HEK293 (cell line): ENCODE data around the gene BCDIN3D.

Experiments
- CTCF ChIA-PET: fragments of 350-600 bp; formaldehyde crosslinking; extraction: SDS; loops from one replicate; lab custom pipeline; 2021; ENCODE audit warnings: antibody characterized with exemption; lab: Yijun Ruan, JAX
- POLR2A ChIA-PET: fragments of 300-600 bp; formaldehyde crosslinking; extraction: SDS; loops from one replicate; lab custom pipeline; 2020; ENCODE audit warnings: antibody characterized with exemption, inconsistent platforms; lab: Yijun Ruan, JAX
- H3K27ac ChIP-seq: fragments of 200-500 bp; sonication (Bioruptor generic); 2 replicates; pipeline ENCODE4 v1.5.1; 2014; ENCODE audit warnings: low read depth, low read length, control low read depth, inconsistent platforms; ENCODE audit errors: extremely low read depth
- H3K36me3 ChIP-seq, 2 experiments: fragments of 200-500 bp in 1 of 2; sonication (Bioruptor generic) in 1 of 2; 1 replicate in 1 of 2; 2 replicates in 1 of 2; pipeline ENCODE4 v1.5.1; 2014 to 2017; ENCODE audit warnings: inconsistent platforms in 2 of 2, low read length in 2 of 2; ENCODE audit not compliant: control insufficient read depth in 2 of 2, insufficient read depth in 1 of 2
- H3K4me1 ChIP-seq: fragments of 200-500 bp; sonication (Bioruptor generic); 2 replicates; pipeline ENCODE4 v1.5.1; 2014; ENCODE audit warnings: mild to moderate bottlenecking, low read length, inconsistent platforms; ENCODE audit not compliant: control insufficient read depth, insufficient read depth
- H3K4me3 ChIP-seq: 2 replicates; pipeline ENCODE4 v1.5.1; 2011; ENCODE audit warnings: low read depth, mild to moderate bottlenecking, control low read depth, low read length, moderate library complexity
- H3K9me3 ChIP-seq: fragments of 200-500 bp; sonication (Bioruptor generic); 2 replicates; pipeline ENCODE4 v1.5.1; 2014; ENCODE audit warnings: low read depth, low read length, inconsistent platforms; ENCODE audit not compliant: control insufficient read depth, insufficient read depth
- BCL11B ChIP-seq: fragments of 450-650 bp; formaldehyde crosslinking; IDR thresholded peaks from 2 replicates; pipeline ENCODE4 v1.5.1; 2016; ENCODE audit warnings: low read depth, missing biosample characterization, missing genetic modification characterization
- KLF8 ChIP-seq: fragments of 450-650 bp; formaldehyde crosslinking; IDR thresholded peaks from 2 replicates; pipeline ENCODE4 v1.5.1; 2016; ENCODE audit warnings: missing biosample characterization, missing genetic modification characterization
- RBAK ChIP-seq: fragments of 450-650 bp; formaldehyde crosslinking; IDR thresholded peaks from 2 replicates; pipeline ENCODE4 v1.5.1; 2016; ENCODE audit warnings: missing biosample characterization, missing genetic modification characterization
- ZBTB1 ChIP-seq: fragments of 450-650 bp; formaldehyde crosslinking; IDR thresholded peaks from 2 replicates; pipeline ENCODE4 v1.5.1; 2016; ENCODE audit warnings: missing biosample characterization, missing genetic modification characterization
- ZFP3 ChIP-seq: fragments of 450-650 bp; formaldehyde crosslinking; IDR thresholded peaks from 2 replicates; pipeline ENCODE4 v1.5.1; 2016; ENCODE audit warnings: low read depth, missing biosample characterization, missing genetic modification characterization
- ZNF155 ChIP-seq: fragments of 450-650 bp; formaldehyde crosslinking; IDR thresholded peaks from 2 replicates; pipeline ENCODE4 v1.5.1; 2016; ENCODE audit warnings: missing biosample characterization, missing genetic modification characterization
- ZNF248 ChIP-seq: fragments of 450-650 bp; formaldehyde crosslinking; IDR thresholded peaks from 2 replicates; pipeline ENCODE4 v1.5.1; 2017; ENCODE audit warnings: missing biosample characterization, missing genetic modification characterization
- ZNF341 ChIP-seq: fragments of 450-650 bp; formaldehyde crosslinking; IDR thresholded peaks from 2 replicates; pipeline ENCODE4; 2016; ENCODE audit warnings: low read depth, missing biosample characterization, missing genetic modification characterization
- ZNF350 ChIP-seq: fragments of 450-650 bp; formaldehyde crosslinking; IDR thresholded peaks from 2 replicates; pipeline ENCODE4 v1.5.0; 2017; ENCODE audit warnings: missing biosample characterization, mild to moderate bottlenecking, missing genetic modification characterization
- ZNF37A ChIP-seq: fragments of 450-650 bp; IDR thresholded peaks from 2 replicates; pipeline ENCODE4 v1.5.1; 2018; ENCODE audit warnings: missing biosample characterization, missing genetic modification characterization
- ZNF48 ChIP-seq: fragments of 450-650 bp; formaldehyde crosslinking; IDR thresholded peaks from 2 replicates; pipeline ENCODE4 v1.5.1; 2016; ENCODE audit warnings: missing biosample characterization, missing genetic modification characterization
- ZNF529 ChIP-seq: fragments of 450-650 bp; formaldehyde crosslinking; IDR thresholded peaks from 2 replicates; pipeline ENCODE4 v1.5.1; 2017; ENCODE audit warnings: missing genetic modification characterization, missing biosample characterization; ENCODE audit not compliant: insufficient replicate concordance
- ZNF548 ChIP-seq: fragments of 450-650 bp; formaldehyde crosslinking; IDR thresholded peaks from 2 replicates; pipeline ENCODE4 v1.5.1; 2016; ENCODE audit warnings: missing biosample characterization, missing genetic modification characterization
- ZNF626 ChIP-seq: fragments of 450-650 bp; sonication (Bioruptor Pico); formaldehyde crosslinking; IDR thresholded peaks from 2 replicates; pipeline ENCODE4 v1.5.1; 2018; ENCODE audit warnings: missing biosample characterization, missing genetic modification characterization, inconsistent platforms
- ZNF76 ChIP-seq: fragments of 450-650 bp; formaldehyde crosslinking; IDR thresholded peaks from 2 replicates; pipeline ENCODE4; 2016; ENCODE audit warnings: low read depth, missing biosample characterization, missing genetic modification characterization, borderline replicate concordance
- TF ChIP-seq, protein P1 (sequence below): fragments of 450-650 bp; formaldehyde crosslinking; conservative IDR thresholded peaks from 2 replicates; pipeline ENCODE4 v1.5.1; 2016; ENCODE audit warnings: low read depth, missing biosample characterization, missing genetic modification characterization
- TF ChIP-seq, protein P2 (sequence below): fragments of 450-650 bp; formaldehyde crosslinking; IDR thresholded peaks from 2 replicates; pipeline ENCODE4 v1.5.1; 2016; ENCODE audit warnings: missing biosample characterization, missing genetic modification characterization, low read depth
- TF ChIP-seq, protein P3 (sequence below): fragments of 450-650 bp; formaldehyde crosslinking; IDR thresholded peaks from 2 replicates; pipeline ENCODE4 v1.5.1; 2017; ENCODE audit warnings: missing biosample characterization, mild to moderate bottlenecking, missing genetic modification characterization, moderate library complexity
- TF ChIP-seq, protein P4 (sequence below): fragments of 450-650 bp; formaldehyde crosslinking; IDR thresholded peaks from 2 replicates; pipeline ENCODE4 v1.5.1; 2016; ENCODE audit warnings: missing biosample characterization, missing genetic modification characterization
- TF ChIP-seq, protein P5 (sequence below): fragments of 450-650 bp; formaldehyde crosslinking; IDR thresholded peaks from 2 replicates; pipeline ENCODE4 v1.5.1; 2016; ENCODE audit warnings: missing biosample characterization, missing genetic modification characterization

The BCDIN3D gene

DNA sequence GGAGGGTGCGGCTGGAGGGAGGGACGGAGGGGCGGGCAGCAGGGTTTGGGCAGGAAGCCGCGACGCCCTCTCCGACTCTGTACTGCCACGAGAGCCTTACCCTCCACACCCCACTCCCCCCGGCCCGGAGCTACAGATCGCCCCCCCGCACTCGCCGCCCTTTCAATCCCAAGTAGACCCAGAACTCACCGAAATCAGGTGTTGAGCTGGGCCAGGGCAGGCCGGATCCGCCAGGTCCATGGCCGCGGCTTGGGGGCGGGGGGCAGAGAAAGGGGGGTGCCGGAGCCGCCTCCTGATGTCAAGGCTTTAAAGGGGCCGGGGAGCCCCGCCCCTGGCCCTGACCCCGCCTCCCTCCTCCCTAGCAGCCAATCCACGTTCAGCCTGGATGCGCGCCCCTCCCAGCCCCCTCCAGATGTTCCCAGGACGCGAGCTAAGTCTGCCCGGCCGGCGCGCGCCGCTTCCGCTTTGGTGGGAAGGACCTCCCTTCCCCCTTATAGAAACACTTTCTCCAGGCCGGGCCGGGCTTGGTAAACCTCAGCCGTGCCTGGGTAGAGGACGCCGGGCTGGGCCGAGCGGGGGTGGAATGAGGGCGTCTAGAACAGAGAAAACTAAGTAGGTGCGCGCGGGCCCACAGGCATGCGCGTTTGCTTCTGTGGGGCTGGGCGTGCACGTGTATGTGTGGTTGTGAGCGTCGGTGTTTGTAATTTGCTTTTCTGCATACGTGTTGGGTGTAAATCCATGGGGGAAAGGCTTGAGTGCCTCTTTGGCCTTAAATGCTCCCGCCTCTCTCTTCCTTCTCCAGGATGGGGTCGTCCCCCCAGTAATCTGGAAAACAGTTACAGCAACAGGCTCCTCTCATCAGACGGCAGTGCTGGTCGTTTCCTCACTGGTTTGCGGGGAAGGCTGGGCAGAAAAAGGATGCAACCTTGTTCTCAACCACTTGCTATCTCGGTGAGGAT is 14.5 kb downstream of the BCDIN3D start, which contains the start of gene NCKAP5L (continued):
- TF ChIP-seq, protein P1, sequence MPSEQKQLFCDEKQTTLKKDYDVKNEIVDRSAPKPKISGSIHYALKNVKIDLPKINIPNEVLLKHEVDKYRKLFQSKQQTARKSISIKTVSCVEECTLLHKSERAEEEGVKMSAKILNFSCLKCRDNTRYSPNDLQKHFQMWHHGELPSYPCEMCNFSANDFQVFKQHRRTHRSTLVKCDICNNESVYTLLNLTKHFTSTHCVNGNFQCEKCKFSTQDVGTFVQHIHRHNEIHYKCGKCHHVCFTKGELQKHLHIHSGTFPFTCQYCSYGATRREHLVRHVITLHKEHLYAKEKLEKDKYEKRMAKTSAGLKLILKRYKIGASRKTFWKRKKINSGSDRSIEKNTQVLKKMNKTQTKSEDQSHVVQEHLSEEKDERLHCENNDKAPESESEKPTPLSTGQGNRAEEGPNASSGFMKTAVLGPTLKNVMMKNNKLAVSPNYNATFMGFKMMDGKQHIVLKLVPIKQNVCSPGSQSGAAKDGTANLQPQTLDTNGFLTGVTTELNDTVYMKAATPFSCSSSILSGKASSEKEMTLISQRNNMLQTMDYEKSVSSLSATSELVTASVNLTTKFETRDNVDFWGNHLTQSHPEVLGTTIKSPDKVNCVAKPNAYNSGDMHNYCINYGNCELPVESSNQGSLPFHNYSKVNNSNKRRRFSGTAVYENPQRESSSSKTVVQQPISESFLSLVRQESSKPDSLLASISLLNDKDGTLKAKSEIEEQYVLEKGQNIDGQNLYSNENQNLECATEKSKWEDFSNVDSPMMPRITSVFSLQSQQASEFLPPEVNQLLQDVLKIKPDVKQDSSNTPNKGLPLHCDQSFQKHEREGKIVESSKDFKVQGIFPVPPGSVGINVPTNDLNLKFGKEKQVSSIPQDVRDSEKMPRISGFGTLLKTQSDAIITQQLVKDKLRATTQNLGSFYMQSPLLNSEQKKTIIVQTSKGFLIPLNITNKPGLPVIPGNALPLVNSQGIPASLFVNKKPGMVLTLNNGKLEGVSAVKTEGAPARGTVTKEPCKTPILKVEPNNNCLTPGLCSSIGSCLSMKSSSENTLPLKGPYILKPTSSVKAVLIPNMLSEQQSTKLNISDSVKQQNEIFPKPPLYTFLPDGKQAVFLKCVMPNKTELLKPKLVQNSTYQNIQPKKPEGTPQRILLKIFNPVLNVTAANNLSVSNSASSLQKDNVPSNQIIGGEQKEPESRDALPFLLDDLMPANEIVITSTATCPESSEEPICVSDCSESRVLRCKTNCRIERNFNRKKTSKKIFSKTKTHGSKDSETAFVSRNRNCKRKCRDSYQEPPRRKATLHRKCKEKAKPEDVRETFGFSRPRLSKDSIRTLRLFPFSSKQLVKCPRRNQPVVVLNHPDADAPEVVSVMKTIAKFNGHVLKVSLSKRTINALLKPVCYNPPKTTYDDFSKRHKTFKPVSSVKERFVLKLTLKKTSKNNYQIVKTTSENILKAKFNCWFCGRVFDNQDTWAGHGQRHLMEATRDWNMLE (tag by site-specific recombination), result no peak

DNA sequence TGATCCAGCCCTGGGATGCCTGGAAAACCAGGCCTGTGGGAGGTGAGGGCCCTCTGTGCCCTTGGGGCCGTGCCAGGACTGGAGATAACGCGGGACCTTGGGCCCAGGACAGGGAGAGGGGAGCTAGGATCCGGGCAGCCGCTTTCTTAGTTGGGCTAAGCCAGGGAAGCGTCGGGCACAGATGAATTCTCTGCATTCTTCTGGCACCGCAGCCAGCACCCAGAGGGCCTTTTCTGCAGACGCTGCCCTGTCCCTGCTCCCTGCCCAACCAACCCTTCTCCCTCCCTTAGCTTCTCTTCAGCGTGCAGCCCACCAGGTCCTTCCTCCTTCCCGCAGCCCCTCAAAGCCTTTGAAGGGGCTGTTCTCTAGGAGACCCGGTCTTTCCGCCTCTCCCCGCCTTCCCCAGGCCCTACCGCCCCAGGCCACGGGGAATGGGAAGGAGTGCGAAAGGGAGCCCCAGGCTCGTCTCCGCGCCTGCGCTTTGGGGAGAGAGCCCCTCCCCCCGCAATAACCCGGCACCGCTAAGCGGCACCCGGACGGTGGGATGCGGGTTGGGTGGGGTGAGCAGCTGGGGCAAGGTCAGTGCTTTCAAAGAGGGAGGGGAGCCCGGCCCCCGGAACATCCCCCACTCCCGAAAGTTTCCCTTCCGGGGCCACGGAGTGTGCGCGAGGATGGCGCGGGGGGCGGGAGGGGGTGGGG is 15.4 kb downstream of the BCDIN3D start:
- H3K36me3 ChIP-seq, result peaks cover under 1 to 24% of the 10 kb centered on the region in 2 experiments; a peak in 1 of 3 replicates
- peak overlapping the region; percentile 64 for H3K27ac ChIP-seq
- ChIA-PET POLR2A (interaction anchor here (0.6 to 2.6 kb wide), 24 partner anchors 8 to 530 kb away, joined by 3 to 38 read pairs (median 4); partner anchors contain the start of genes BCDIN3D, CERS5, SMARCD1 and TMBIM6), CTCF (interaction anchor here (0.6 to 2.8 kb wide), 7 partner anchors 12 to 472 kb away, joined by 3 to 21 read pairs (median 3); partner anchors contain the start of gene TMBIM6)
- H3K4me3 ChIP-seq, result peak overlapping the region; percentile 77
- no peaks in the 10 kb centered on the region for H3K9me3 ChIP-seq
- peaks cover 24% of the 10 kb centered on the region for H3K4me1 ChIP-seq
- no peak for TF ChIP-seq ZNF350 (tag by site-specific recombination)
- 0 out of 2 replicates have a peak, but pooled peaks have one; percentile 15 for TF ChIP-seq KLF8 (tag by site-specific recombination)
- TF ChIP-seq ZFP3 (tag by site-specific recombination), result no peak
- TF ChIP-seq, protein P2, sequence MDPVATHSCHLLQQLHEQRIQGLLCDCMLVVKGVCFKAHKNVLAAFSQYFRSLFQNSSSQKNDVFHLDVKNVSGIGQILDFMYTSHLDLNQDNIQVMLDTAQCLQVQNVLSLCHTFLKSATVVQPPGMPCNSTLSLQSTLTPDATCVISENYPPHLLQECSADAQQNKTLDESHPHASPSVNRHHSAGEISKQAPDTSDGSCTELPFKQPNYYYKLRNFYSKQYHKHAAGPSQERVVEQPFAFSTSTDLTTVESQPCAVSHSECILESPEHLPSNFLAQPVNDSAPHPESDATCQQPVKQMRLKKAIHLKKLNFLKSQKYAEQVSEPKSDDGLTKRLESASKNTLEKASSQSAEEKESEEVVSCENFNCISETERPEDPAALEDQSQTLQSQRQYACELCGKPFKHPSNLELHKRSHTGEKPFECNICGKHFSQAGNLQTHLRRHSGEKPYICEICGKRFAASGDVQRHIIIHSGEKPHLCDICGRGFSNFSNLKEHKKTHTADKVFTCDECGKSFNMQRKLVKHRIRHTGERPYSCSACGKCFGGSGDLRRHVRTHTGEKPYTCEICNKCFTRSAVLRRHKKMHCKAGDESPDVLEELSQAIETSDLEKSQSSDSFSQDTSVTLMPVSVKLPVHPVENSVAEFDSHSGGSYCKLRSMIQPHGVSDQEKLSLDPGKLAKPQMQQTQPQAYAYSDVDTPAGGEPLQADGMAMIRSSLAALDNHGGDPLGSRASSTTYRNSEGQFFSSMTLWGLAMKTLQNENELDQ (tag by site-specific recombination), result no peak
- no peak for TF ChIP-seq ZNF626 (tag by site-specific recombination)
- TF ChIP-seq ZNF341, result peak; percentile 96
- TF ChIP-seq ZNF529 (tag by site-specific recombination), result no peak
- TF ChIP-seq, protein P3, sequence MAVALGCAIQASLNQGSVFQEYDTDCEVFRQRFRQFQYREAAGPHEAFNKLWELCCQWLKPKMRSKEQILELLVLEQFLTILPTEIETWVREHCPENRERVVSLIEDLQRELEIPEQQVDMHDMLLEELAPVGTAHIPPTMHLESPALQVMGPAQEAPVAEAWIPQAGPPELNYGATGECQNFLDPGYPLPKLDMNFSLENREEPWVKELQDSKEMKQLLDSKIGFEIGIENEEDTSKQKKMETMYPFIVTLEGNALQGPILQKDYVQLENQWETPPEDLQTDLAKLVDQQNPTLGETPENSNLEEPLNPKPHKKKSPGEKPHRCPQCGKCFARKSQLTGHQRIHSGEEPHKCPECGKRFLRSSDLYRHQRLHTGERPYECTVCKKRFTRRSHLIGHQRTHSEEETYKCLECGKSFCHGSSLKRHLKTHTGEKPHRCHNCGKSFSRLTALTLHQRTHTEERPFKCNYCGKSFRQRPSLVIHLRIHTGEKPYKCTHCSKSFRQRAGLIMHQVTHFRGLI (tag by site-specific recombination), result peak; percentile 72
- TF ChIP-seq BCL11B, result no peak
- TF ChIP-seq, protein P4, sequence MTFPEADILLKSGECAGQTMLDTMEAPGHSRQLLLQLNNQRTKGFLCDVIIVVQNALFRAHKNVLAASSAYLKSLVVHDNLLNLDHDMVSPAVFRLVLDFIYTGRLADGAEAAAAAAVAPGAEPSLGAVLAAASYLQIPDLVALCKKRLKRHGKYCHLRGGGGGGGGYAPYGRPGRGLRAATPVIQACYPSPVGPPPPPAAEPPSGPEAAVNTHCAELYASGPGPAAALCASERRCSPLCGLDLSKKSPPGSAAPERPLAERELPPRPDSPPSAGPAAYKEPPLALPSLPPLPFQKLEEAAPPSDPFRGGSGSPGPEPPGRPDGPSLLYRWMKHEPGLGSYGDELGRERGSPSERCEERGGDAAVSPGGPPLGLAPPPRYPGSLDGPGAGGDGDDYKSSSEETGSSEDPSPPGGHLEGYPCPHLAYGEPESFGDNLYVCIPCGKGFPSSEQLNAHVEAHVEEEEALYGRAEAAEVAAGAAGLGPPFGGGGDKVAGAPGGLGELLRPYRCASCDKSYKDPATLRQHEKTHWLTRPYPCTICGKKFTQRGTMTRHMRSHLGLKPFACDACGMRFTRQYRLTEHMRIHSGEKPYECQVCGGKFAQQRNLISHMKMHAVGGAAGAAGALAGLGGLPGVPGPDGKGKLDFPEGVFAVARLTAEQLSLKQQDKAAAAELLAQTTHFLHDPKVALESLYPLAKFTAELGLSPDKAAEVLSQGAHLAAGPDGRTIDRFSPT, result no peak
- no peak for TF ChIP-seq ZNF548
- no peak for TF ChIP-seq ZNF248 (tag by site-specific recombination)
- TF ChIP-seq, protein P5, sequence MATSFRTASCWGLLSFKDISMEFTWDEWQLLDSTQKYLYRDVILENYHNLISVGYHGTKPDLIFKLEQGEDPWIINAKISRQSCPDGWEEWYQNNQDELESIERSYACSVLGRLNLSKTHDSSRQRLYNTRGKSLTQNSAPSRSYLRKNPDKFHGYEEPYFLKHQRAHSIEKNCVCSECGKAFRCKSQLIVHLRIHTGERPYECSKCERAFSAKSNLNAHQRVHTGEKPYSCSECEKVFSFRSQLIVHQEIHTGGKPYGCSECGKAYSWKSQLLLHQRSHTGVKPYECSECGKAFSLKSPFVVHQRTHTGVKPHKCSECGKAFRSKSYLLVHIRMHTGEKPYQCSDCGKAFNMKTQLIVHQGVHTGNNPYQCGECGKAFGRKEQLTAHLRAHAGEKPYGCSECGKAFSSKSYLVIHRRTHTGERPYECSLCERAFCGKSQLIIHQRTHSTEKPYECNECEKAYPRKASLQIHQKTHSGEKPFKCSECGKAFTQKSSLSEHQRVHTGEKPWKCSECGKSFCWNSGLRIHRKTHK (tag by site-specific recombination), result no peak
- TF ChIP-seq ZNF48, result no peak
- TF ChIP-seq ZNF76 (tag by site-specific recombination), result no peak
- TF ChIP-seq ZNF155 (tag by site-specific recombination), result no peak
- no peak for TF ChIP-seq ZBTB1 (tag by site-specific recombination)
- no peak for TF ChIP-seq RBAK (tag by site-specific recombination)
- TF ChIP-seq ZNF37A (tag by site-specific recombination), result no peak
